SK-N-SH (cell line): ENCODE measurements around the gene FANCG. TPM values are rescaled to one million over a fixed set of nuclear protein-coding genes. Genes with fewer than 3 reads are reported as not detected.

Experiments used
- CTCF ChIA-PET: fragments of 300-600, 350-600 bp; formaldehyde crosslinking; extraction: SDS; loops from one replicate; lab custom pipeline; 2021; lab: Yijun Ruan, JAX
- POLR2A ChIA-PET: fragments of 350-600 bp; sonication (Branson Sonifier 250); formaldehyde crosslinking; extraction: SDS; loops from one replicate; lab custom pipeline; 2020; ENCODE audit warnings: antibody characterized with exemption, inconsistent platforms; lab: Yijun Ruan, JAX
- DNase-seq: peaks from one replicate; pipeline ENCODE4 v3.0.0; 2012
- H2AFZ ChIP-seq: fragments of 200-600 bp; sonication (generic); 2 replicates; pipeline ENCODE4 v1.8.1; 2016; ENCODE audit warnings: antibody characterized with exemption, mild to moderate bottlenecking, low read depth
- H3F3A ChIP-seq: fragments of 200-600 bp; sonication (generic); replicated peaks from 2 replicates; pipeline ENCODE3; 2016; ENCODE audit warnings: antibody characterized with exemption, mild to moderate bottlenecking; ENCODE audit not compliant: insufficient read depth
- H3K27ac ChIP-seq, 2 experiments: fragments of 200-500 bp in 1 of 2; fragments of 200-600 bp in 1 of 2; sonication (Bioruptor generic) in 1 of 2; sonication (generic), shearing (Covaris generic) in 1 of 2; 2 replicates each; pipeline versions ENCODE4 v1.5.1 to v1.6.1; 2014 to 2016; ENCODE audit warnings: low read depth in 2 of 2, inconsistent platforms in 1 of 2, low read length in 1 of 2, mild to moderate bottlenecking in 1 of 2, mixed read lengths in 1 of 2
- H3K27me3 ChIP-seq: fragments of 200-600 bp; sonication (generic), shearing (Covaris generic); 2 replicates; pipeline ENCODE4 v1.6.1; 2016; ENCODE audit warnings: mixed run types; ENCODE audit not compliant: insufficient read depth
- H3K36me3 ChIP-seq, 2 experiments: fragments of 200-500 bp in 1 of 2; fragments of 200-600 bp in 1 of 2; sonication (Bioruptor generic) in 1 of 2; sonication (generic) in 1 of 2; replicated peaks in 1 of 2; 2 replicates each; pipeline versions ENCODE3 to v1.5.1; 2014 to 2016; ENCODE audit warnings: low read length in 1 of 2, mild to moderate bottlenecking in 1 of 2; ENCODE audit not compliant: insufficient read depth in 2 of 2, control insufficient read depth in 1 of 2
- H3K4me1 ChIP-seq, 2 experiments: fragments of 200-500 bp in 1 of 2; fragments of 200-600 bp in 1 of 2; sonication (Bioruptor generic) in 1 of 2; sonication (generic), shearing (Covaris generic) in 1 of 2; 2 replicates each; pipeline versions ENCODE4 v1.5.1 to v1.6.1; 2014 to 2016; ENCODE audit warnings: low read depth in 1 of 2, low read length in 1 of 2, mixed run types in 1 of 2; ENCODE audit not compliant: insufficient read depth in 2 of 2, control insufficient read depth in 1 of 2
- H3K4me2 ChIP-seq: fragments of 200-600 bp; sonication (generic), shearing (Covaris generic); 2 replicates; pipeline ENCODE4 v1.6.1; 2017; ENCODE audit warnings: mixed run types
- H3K4me3 ChIP-seq, 2 experiments: fragments of 200-500 bp in 1 of 2; fragments of 200-600 bp in 1 of 2; sonication (Bioruptor generic) in 1 of 2; sonication (generic), shearing (Covaris generic) in 1 of 2; 2 replicates each; pipeline versions ENCODE4 v1.5.1 to v1.8.1; 2014 to 2016; ENCODE audit warnings: low read depth in 2 of 2, inconsistent platforms in 1 of 2, low read length in 1 of 2, mild to moderate bottlenecking in 1 of 2, mixed read lengths in 1 of 2, moderate library complexity in 1 of 2
- H3K79me2 ChIP-seq: fragments of 200-600 bp; sonication (generic); 2 replicates; pipeline ENCODE4 v1.8.1; 2017; ENCODE audit warnings: mild to moderate bottlenecking; ENCODE audit not compliant: insufficient read depth
- H3K9ac ChIP-seq: fragments of 200-600 bp; sonication (generic); 2 replicates; pipeline ENCODE4 v1.6.1; 2017; ENCODE audit warnings: mixed run types
- H3K9me2 ChIP-seq: fragments of 200-600 bp; sonication (generic); 2 replicates; pipeline ENCODE4 v1.6.1; 2017; ENCODE audit warnings: mixed run types
- H3K9me3 ChIP-seq: fragments of 200-600 bp; sonication (generic); 2 replicates; pipeline ENCODE4 v1.6.1; 2017; ENCODE audit warnings: mixed run types, mild to moderate bottlenecking, moderate library complexity
- H4K20me1 ChIP-seq: fragments of 200-600 bp; sonication (generic); 2 replicates; pipeline ENCODE4 v1.6.1; 2017; ENCODE audit warnings: mild to moderate bottlenecking, mixed run types; ENCODE audit not compliant: insufficient read depth
- CHD2 ChIP-seq: fragments of 150-350 bp; IDR thresholded peaks from 2 replicates; pipeline ENCODE4 v1.6.1; 2018; ENCODE audit warnings: low read length; ENCODE audit not compliant: partially characterized antibody
- EP300 ChIP-seq, 2 experiments: IDR thresholded peaks; 2 replicates each; pipeline versions ENCODE4 v1.4.0 to v1.6.1; 2012; ENCODE audit warnings: borderline replicate concordance in 1 of 2, low read depth in 1 of 2, low read length in 1 of 2
- FOXM1 ChIP-seq: IDR thresholded peaks from 2 replicates; pipeline ENCODE4 v1.4.0; 2012; ENCODE audit warnings: low read depth, mild to moderate bottlenecking
- GABPA ChIP-seq: IDR thresholded peaks from 2 replicates; pipeline ENCODE4 v1.4.0; 2012; ENCODE audit warnings: low read depth, mild to moderate bottlenecking
- GATA2 ChIP-seq: sonication (generic); formaldehyde crosslinking; IDR thresholded peaks from 2 replicates; pipeline ENCODE4 v1.5.0; 2020; ENCODE audit warnings: mild to moderate bottlenecking, missing genetic modification reagents
- MXI1 ChIP-seq: IDR thresholded peaks from 2 replicates; pipeline ENCODE4 v1.6.1; 2012; ENCODE audit warnings: mild to moderate bottlenecking, low read depth, low read length, improper control_type of control experiment
- NFIC ChIP-seq: IDR thresholded peaks from 2 replicates; pipeline ENCODE4 v1.4.0; 2012; ENCODE audit warnings: borderline replicate concordance
- POLR2AphosphoS5 ChIP-seq: IDR thresholded peaks from 2 replicates; pipeline ENCODE4 v1.6.1; 2012; ENCODE audit warnings: low read depth, low read length
- RAD21 ChIP-seq: IDR thresholded peaks from 2 replicates; pipeline ENCODE4 v1.6.1; 2012; ENCODE audit warnings: mild to moderate bottlenecking, low read length
- RFX5 ChIP-seq: IDR thresholded peaks from 2 replicates; pipeline ENCODE4 v1.6.1; 2012; ENCODE audit warnings: mild to moderate bottlenecking, improper control_type of control experiment, low read length
- TAF1 ChIP-seq: IDR thresholded peaks from 2 replicates; pipeline ENCODE4 v1.6.1; 2012; ENCODE audit warnings: low read depth, mild to moderate bottlenecking, low read length, moderate library complexity, borderline replicate concordance
- TCF12 ChIP-seq: IDR thresholded peaks from 2 replicates; pipeline ENCODE4 v1.4.0; 2012
- TEAD4 ChIP-seq: IDR thresholded peaks from 2 replicates; pipeline ENCODE4 v1.4.0; 2012; ENCODE audit warnings: mild to moderate bottlenecking, borderline replicate concordance; ENCODE audit not compliant: insufficient read depth
- YY1 ChIP-seq: IDR thresholded peaks from 2 replicates; pipeline ENCODE4 v1.4.0; 2012; ENCODE audit warnings: low read depth, mild to moderate bottlenecking
- WGBS: methylation state at CpG from one replicate; pipeline ENCODE4 v1.1.6; 2017; ENCODE audit warnings: low lambda C conversion rate; 5-methylcytosine and 5-hydroxymethylcytosine counted together
- polyA plus RNA-seq, 3 experiments: library from polyadenylated mRNA; depleted of rRNA; stranded (reverse); fragments of >200 nt; gene quantifications; 2 replicates each; pipeline ENCODE4 v1.2.3, GENCODE V29; 2012
- TF ChIP-seq, protein P1 (sequence below): fragments of 200-600 bp; sonication (generic); IDR thresholded peaks from 2 replicates; pipeline ENCODE4 v1.6.1; 2017; ENCODE audit warnings: antibody characterized with exemption, mild to moderate bottlenecking, moderate library complexity
- TF ChIP-seq, protein P2 (sequence below): IDR thresholded peaks from 2 replicates; pipeline ENCODE4 v1.4.0; 2012; ENCODE audit warnings: low read depth, borderline replicate concordance
- TF ChIP-seq, protein P3 (sequence below): fragments of 150-350 bp; IDR thresholded peaks from 2 replicates; pipeline ENCODE4 v1.6.1; 2016; ENCODE audit warnings: mild to moderate bottlenecking, low read depth, low read length

Gene FANCG
- polyA plus RNA-seq, 1 of the 3 experiments (the other 2 are of a cell fraction) = 25.6 TPM

DNA sequence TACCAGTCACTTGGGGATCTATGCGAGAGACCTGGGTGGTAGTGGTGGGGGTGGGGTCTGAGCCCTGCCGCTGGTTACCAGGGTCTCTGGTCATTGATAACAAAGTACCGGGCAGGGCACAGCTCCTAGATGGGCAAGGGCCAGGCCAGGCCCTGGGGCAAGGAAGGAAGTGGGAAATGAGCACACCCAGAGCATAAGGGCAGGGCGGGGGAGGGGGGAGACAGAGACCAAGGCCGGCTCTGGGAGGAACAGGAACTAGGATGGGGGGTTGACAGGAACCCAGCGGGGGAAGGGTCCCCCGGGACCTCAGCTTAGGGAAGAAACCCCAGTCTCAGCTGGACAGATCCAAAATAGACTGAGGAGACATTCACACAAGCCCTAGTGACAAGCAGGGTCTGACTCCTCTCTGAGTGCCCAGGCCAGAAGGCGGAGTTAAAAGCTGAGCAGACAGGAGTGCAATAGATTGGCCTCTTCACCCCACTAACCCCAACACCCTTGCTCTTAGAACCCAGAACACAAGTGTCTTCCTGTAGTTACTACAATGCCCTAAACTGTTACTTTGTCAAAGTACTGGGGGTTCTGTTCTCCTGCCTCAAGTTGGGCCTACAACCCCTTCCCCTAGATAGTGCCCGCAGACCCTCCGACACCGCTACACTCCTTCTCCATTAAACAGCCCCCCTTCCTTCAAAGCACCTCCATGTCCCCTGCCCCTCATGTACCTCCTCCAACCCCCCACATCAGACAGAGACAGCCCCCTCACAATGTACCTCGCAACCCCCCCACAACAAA, 35.3 kb upstream of the FANCG start:
- Histone ChIP-seq H3K27ac (peak overlapping the region; percentile 97 to 98), H3K9me3 (no peaks in the 10 kb centered on the region), H2AFZ (peak overlapping the region; percentile 58), H3F3A (peaks cover 42% of the 10 kb centered on the region), H3K9ac (peak overlapping the region; percentile 93), H3K4me2 (peak overlapping the region; percentile 99), H3K36me3 (peaks cover 0 to 5% of the 10 kb centered on the region in 2 experiments), H4K20me1 (peaks cover 4% of the 10 kb centered on the region; the same call in 1 of the 2 replicates), H3K4me1 (peaks cover 30 to 43% of the 10 kb centered on the region in 2 experiments), H3K27me3 (no peaks in the 10 kb centered on the region), H3K4me3 (peak overlapping the region; percentile 76 to 85), H3K9me2 (no peaks in the 10 kb centered on the region), H3K79me2 (peaks cover 41% of the 10 kb centered on the region)
- POLR2A ChIA-PET = interaction anchor here (0.6 to 3.2 kb wide), 5 partner anchors 12 to 375 kb away, joined by 3 to 35 read pairs (median 6); partner anchors contain the start of genes FANCG, RUSC2, STOML2 and UNC13B
- 16% methylated on average over 12 of the region's 12 CpGs for WGBS
- no peak for TF ChIP-seq TCF12
- TF ChIP-seq, protein P1, sequence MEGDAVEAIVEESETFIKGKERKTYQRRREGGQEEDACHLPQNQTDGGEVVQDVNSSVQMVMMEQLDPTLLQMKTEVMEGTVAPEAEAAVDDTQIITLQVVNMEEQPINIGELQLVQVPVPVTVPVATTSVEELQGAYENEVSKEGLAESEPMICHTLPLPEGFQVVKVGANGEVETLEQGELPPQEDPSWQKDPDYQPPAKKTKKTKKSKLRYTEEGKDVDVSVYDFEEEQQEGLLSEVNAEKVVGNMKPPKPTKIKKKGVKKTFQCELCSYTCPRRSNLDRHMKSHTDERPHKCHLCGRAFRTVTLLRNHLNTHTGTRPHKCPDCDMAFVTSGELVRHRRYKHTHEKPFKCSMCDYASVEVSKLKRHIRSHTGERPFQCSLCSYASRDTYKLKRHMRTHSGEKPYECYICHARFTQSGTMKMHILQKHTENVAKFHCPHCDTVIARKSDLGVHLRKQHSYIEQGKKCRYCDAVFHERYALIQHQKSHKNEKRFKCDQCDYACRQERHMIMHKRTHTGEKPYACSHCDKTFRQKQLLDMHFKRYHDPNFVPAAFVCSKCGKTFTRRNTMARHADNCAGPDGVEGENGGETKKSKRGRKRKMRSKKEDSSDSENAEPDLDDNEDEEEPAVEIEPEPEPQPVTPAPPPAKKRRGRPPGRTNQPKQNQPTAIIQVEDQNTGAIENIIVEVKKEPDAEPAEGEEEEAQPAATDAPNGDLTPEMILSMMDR = no peak
- no peak for TF ChIP-seq NFIC
- no peak for TF ChIP-seq YY1
- TF ChIP-seq, protein P2, sequence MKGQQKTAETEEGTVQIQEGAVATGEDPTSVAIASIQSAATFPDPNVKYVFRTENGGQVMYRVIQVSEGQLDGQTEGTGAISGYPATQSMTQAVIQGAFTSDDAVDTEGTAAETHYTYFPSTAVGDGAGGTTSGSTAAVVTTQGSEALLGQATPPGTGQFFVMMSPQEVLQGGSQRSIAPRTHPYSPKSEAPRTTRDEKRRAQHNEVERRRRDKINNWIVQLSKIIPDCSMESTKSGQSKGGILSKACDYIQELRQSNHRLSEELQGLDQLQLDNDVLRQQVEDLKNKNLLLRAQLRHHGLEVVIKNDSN = no peak
- TF ChIP-seq GATA2 = no peak
- no peak for TF ChIP-seq RFX5
- no peak for TF ChIP-seq FOXM1
- no peak for TF ChIP-seq TEAD4
- no peak for TF ChIP-seq TAF1
- no peak for TF ChIP-seq EP300 (IDR thresholded peaks at IDR 0.05; ENCODE audit: borderline replicate concordance in 1 of 2, low read depth in 1 of 2, low read length in 1 of 2)
- TF ChIP-seq MXI1 = peak; percentile 36
- no peak; the same call in 1 of the 2 replicates for TF ChIP-seq GABPA
- TF ChIP-seq POLR2AphosphoS5 = no peak
- TF ChIP-seq CHD2 = peak; percentile 69
- no peak for TF ChIP-seq RAD21
- TF ChIP-seq, protein P3, sequence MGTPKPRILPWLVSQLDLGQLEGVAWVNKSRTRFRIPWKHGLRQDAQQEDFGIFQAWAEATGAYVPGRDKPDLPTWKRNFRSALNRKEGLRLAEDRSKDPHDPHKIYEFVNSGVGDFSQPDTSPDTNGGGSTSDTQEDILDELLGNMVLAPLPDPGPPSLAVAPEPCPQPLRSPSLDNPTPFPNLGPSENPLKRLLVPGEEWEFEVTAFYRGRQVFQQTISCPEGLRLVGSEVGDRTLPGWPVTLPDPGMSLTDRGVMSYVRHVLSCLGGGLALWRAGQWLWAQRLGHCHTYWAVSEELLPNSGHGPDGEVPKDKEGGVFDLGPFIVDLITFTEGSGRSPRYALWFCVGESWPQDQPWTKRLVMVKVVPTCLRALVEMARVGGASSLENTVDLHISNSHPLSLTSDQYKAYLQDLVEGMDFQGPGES = no peak
- DNase-seq = peak; percentile 38
- CTCF ChIA-PET = interaction anchor here (1.2 to 3.6 kb wide), 14 partner anchors 8 to 550 kb away, joined by 3 to 55 read pairs (median 6); partner anchors contain the start of genes ARHGEF39, PIGO and STOML2
